NCI-H2196 treated with DMSO at 0.1 percent for 48 hours (cell line): ENCODE data around the gene KAT8.
"Not testable (repeated sequence)": the region's sequence is repeated elsewhere in the genome, so short reads cannot be mapped to it uniquely, and the experiment has no call there.

Experiments
- DNase-seq: peaks from one replicate; lab custom pipeline; 2025; ENCODE audit not compliant: unreplicated experiment; lab: John Stamatoyannopoulos, UW

The KAT8 gene

DNA sequence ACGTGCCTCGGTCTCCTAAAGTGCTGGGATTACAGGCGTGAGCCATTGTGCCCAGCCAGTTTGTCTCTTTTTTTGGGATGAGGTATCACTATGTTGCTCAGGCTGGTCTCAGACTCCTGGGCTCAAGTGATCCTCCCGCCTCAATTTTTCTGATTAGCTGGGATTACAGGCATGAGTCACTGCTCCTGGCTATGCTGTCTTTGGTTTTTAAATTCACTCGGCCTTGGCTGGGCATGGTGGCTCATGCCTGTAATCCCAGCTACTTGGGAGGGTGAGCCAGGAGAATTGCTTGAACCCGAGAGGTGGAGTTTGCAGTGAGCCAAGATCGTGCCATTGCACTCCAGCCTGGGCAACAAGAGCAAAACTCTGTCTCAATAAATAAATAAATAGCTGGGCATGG is 27.0 kb downstream of the KAT8 start:
- DNase-seq: not testable (repeated sequence)

DNA sequence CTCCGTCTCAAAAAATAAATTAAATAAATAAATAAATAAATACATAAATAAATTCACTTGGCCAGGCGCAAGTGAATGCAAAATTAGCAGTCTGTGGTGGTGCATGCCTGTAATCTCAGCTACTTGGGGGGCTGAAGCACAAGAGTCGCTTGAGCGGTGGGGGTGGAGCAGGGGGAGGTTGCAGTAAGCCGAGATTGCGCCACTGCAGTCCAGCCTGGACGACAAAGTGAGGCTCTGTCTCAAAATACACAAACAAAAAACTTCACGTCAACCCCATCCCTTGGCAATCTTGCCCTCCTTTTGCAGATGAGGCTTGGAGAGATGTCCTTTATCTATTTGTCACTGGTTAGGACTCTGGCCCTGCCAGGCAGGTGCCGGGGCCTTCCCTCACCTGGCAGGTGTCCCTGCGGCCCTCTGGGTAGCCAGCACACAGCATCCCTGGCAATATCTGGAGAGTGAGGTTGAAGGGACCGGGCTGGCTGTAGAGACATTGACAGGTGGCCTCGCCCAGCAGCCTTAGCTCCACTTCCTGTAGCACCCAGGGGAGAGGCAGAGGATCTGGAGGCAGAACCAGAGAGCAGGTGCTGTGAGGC is 28.0 kb downstream of the KAT8 start:
- no peak for DNase-seq

DNA sequence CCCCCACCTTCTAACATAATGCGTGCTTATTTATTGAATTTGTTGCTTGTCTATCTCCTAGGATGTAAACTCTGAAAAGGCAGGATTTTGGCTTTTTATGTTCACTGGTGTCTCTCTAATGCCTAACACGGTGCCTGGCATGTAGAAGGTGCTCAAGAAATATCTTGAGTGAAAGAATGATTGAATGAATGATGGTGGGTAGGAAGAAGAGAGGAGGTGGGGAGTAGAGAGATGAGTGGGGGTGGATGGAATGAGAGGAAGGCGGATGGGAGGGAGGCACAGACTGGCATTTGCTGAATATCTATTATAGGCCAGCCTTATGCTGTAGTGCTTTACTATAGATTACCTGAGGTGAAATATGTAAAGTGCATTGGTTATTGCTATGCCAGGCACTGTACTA is 30.1 kb downstream of the KAT8 start:
- no peak for DNase-seq

DNA sequence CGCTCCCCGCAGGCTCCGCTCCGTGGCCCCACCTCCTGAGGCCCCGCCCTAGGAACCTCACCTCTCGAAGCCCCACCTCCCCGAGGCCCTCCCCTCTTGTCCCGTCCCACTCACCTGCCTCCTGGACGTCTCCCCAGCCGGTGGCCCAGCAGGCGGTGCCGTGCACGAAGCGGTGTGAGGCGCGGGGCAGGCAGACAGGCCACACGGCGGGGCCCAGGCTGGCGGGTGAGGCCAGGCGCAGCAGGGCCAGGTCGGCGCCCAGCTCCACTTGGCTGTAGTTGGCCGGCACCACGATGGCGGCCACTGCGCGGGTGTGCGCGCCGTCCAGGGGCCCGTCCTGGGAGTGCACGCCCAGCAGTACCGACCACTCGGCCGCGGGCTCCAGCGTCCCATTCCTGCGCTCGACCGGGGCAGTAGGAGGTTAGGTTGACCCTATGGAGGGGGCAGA is 30.8 kb downstream of the KAT8 start:
- DNase-seq: no peak

DNA sequence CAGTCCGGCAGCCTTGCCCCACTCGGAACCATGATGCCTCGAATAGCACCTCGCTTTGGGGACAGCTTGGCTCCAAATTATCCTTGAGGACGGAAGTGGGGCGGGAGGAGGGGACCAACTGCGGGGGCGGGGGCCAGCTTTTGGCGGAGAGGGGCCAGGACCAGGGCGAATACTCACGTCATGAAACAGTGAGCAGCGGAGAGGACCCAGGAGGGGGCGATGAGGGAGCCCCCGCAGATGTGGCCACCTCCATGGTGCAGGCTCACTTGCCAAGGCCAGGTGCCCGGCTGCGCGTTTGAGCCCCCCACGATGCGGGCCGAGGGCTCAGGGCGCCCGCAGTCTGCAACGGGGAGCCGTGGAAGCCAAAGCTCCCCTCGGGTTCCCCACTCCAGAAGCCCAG is 31.4 kb downstream of the KAT8 start:
- DNase-seq: no peak

DNA sequence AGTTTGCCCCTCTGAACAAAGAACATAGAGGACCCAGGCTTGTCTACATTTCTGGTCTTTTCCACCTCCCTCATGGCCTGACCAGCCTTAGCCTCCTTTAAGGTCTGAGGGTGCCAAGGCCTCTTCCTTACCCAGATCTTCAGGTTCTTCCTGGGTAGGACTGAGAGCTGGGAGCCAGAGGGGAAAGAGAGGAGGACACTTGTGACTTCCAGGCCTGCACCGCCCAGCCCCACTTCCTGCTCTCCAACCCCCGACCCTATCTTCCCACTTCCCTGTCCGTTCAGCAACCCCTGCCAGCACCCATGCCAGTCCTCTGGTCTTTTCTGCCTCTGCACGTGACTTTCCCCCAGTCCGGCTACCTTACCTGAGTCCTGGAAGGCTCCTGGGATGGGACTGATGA is 31.9 kb downstream of the KAT8 start:
- no peak for DNase-seq

DNA sequence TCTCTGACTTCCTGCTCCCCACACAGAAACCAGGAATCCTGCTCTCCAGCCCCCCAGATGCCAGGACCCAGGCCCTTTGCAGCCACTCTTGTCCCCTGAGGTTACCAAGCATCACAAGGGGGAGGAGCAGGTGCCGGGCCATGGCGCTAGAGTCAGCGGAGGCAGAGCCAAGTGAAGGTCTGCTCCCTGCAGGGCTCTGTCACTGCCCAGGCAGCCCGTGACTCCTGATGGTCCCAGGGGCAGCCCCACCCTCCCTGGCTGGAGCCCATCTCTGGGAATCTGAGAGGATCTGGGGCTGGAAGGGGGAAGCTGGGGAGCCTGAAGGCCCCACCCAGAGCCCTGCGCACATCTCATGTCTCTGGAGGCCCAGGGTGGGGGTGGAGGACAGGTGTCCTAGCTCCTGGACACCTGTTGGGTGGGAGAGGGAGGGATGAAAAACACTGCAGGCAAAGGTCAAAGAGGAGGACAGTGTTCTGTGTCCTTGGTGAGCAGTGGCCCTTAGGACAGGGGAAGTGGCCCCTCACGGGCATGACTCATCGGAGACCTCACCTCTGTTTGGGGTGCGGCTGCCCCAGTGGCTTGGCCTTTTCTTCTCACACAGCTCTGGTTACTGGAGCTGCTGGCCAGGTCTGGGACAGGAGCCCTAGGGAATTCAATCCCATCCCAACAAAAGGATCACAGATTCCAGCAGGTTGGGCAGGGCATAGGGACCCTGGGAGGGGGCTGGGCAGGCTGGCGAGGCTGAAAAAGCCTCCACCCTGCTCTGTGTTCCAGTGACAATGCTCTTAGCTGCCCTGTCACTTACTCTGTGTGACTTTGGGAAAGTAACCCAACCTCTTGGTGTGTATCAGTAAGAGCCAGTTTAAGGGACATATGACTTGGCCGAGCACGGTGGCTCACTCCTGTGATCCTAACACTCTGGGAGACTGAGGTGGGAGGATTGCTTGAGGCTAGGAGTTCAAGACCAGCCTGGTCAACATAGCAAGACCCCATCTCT is 32.7 kb downstream of the KAT8 start, which contains the start of gene PRSS36:
TSS of gene PRSS36 (minus strand) at position 173 of the 997 bp plus-strand sequence. CDS start at position 142, 31 bp downstream.
- no peak for DNase-seq

DNA sequence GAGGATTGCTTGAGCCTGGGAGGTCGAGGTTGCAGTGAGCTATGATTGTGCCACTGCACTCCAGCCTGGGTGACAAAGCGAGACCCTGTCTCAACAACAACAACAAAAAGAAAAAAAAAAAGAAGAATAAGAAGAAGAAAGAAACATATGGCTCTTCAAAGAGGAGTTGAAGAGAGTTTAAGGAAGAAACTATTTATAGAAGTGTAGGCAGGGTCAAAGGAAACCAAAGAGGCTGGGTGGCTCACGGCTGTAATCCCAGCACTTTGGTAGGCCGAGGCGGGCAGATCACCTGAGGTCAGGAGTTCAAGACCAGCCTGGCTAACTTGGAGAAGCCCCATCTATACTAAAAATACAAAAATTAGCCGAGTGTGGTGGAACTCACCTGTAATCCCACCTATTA is 33.5 kb downstream of the KAT8 start:
- DNase-seq: not testable (repeated sequence)

DNA sequence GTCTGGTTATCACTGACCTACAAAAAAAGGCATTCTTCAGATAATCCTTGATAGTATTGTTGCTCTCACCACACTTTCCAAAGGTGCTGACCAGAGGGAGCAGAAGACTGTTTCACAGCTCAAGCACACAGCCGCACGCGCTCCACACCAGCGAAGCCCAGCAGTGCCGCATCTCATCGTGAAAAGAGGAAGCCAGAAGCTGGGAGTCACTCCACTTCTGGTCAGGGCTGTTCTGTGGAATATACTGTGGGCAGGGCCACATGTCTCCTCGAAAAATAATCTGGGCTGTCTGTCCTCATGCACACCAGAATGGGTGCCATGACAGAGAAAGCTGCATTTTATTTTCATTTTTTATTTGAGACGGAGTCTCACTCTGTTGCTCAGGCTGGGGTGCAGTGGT is 39.7 kb downstream of the KAT8 start:
- DNase-seq: no peak

DNA sequence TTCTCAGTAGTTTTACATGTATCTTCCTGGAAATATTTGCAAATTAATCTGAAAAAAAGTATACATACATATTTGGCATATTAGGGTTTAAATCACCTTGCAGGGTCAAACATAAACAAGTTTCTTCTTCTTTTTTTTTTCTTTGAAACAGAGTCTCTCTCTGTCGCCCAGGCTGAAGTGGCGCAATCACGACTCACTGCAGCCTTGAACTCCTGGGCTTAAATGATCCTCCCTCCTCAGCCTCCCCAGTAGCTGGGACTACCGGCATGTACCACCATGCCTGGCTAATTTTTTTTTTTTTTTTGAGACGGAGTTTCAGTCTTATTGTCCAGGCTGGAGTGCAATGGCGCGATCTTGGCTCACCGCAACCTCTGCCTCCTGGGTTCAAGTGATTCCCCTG is 49.9 kb downstream of the KAT8 start:
- DNase-seq: no peak

DNA sequence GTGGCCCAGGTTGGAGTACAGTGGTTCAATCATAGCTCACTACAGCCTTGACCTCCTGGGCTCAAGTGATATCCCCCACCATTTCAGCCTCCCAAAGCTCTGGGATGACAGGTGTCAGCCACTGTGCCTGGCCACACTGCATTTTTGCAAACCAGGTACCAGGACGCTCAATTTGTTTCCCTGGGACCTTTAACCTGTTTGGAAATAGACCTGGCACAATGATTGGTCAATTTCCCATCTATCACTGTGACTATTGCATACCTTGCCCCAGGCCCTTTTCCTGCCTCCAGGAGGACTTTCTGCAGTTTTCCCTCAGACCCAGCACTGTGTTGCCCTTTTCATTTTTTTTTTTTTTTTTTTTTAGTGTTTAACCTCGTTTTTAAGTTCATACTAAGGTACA is 51.4 kb downstream of the KAT8 start:
- DNase-seq: no peak

DNA sequence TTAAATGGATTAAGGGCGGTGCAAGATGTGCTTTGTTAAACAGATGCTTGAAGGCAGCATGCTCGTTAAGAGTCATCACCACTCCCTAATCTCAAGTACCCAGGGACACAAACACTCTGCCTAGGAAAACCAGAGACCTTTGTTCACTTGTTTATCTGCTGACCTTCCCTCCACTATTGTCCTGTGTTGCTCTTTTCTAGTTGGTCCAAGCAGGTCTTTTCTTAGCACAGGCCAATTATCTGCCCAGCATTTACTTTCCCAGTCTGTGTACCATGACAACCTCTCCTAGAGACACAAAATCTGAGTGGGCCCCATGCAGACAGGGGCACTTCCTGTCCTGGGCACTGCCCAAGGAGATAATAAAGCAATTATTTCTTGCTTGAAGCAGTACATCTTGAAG is 52.6 kb downstream of the KAT8 start:
- DNase-seq: not testable (repeated sequence)

DNA sequence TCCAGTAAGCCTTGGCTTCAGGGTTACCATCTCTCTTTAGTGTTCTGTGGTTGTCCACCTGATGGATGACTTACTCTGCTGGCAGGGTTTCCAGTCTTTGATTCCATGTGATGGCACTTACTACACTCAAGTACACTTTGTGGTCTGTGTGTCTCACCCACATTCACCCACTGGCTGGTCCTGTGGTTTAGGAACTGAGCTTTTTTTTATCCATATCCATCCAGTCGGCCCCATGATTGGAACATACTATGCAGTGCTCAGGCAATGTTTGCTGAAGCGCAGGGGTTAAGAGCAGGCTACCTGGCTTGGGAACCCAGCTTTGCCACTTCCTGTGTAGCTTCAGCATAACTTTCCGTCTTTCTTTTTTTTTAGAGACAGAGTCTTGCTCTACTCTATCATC is 59.7 kb downstream of the KAT8 start:
- DNase-seq: peak; percentile 28

DNA sequence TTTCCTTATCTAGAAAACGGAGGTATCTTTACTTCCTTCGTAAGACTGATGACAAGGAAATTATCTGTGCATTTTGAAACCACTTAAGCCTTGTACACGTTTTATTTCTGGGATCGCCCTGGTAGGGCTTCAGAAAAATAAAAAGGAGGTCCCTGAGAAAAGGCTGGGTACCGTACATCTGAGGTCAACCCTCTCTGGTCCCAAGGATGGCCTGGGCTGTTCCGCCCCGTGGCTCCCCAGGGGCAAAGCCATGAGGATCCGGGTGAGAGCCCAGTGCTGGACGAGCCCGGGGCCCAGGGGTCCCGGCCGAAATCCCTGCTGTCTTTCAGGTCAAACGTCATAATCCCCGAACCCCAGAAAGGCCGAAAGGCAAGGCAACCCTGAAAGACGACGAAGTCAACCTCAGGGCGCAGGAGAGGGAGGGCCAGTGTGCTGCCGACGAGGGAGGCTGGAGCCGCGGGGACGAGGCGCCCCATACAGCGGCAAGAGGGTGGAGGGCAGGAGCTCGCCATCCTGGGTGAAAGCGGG is 61.8 kb downstream of the KAT8 start:
- no peak for DNase-seq

DNA sequence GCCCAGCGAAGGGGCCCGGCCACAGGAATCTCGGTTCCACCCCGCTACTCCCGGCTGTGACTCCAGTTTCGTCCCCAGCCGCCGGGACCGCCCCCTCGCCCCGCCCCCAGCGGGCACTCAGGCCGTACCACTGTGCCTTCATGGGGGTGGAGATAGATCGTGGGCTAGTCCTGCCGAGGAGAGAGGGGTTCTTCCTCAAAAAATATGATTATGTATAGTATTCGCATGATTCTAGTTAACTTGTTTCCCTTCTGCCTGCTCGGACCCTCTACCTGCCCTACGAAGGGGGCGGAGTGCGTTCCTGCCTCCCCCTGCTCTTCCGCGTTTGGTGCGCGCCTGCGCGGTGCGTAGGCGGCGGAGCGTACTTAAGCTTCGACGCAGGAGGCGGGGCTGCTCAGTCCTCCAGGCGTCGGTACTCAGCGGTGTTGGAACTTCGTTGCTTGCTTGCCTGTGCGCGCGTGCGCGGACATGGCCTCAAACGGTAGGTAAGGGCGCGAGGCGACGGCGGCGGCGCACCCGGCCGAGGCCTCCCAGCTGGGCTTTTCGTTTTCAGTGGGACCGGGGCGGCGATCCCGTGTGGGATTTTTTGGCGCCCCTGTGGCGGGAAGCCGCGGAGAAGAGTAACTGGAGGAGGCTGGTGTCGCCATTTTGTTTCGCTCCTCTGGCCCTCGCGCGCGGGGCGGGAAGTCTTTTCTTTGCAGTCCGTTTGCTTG is 62.4 kb downstream of the KAT8 start, which contains the start of gene FUS:
TSS of gene FUS (plus strand) at position 393 of the 713 bp plus-strand sequence. CDS start at position 469, 76 bp downstream.
- DNase-seq: peak; percentile 57
